A204.1 (cell line): ENCODE results near the gene ERO1B.
"Not testable (repeated sequence)": the region's sequence is repeated elsewhere in the genome, so short reads cannot be mapped to it uniquely, and the experiment has no call there.

ENCODE experiments used
- FAIRE-seq: peaks from 2 replicates; lab custom pipeline; 2012; peaks lifted over from hg19 to GRCh38; lab: Jason Lieb, UNC

The ERO1B gene

GRCh38 chr1:236186471-236186870, 95.3 kb downstream of the ERO1B start:
- FAIRE-seq: not testable (repeated sequence)

- FAIRE-seq: no peak
Observed at GRCh38 chr1:236185687-236186086, 96.1 kb downstream of the ERO1B start.

GRCh38 chr1:236181059-236181458, 100.7 kb downstream of the ERO1B start:
- no peak for FAIRE-seq

- no peak for FAIRE-seq
Observed at GRCh38 chr1:236179634-236180033, 102.1 kb downstream of the ERO1B start.

- FAIRE-seq: no peak
Observed at GRCh38 chr1:236176337-236177336, 105.1 kb downstream of the ERO1B start.

- no peak for FAIRE-seq
Observed at GRCh38 chr1:236175642-236176336, 106.0 kb downstream of the ERO1B start.

GRCh38 chr1:236173174-236173767, 108.5 kb downstream of the ERO1B start:
- no peak for FAIRE-seq

GRCh38 chr1:236172041-236172579, 109.6 kb downstream of the ERO1B start:
- FAIRE-seq: no peak

- no peak for FAIRE-seq
Observed at GRCh38 chr1:236168716-236169429, 112.9 kb downstream of the ERO1B start.

- FAIRE-seq: no peak
Observed at GRCh38 chr1:236167578-236167977, 114.2 kb downstream of the ERO1B start.

GRCh38 chr1:236167154-236167553, 114.6 kb downstream of the ERO1B start:
- no peak for FAIRE-seq

- no peak for FAIRE-seq
Observed at GRCh38 chr1:236166041-236166440, 115.7 kb downstream of the ERO1B start.
